NCI-H2107 (cell line): ENCODE measurements around the gene DNTT.

ENCODE experiments used
- DNase-seq: peaks from one replicate; lab custom pipeline; 2025; lab: John Stamatoyannopoulos, UW

The DNTT gene

DNA sequence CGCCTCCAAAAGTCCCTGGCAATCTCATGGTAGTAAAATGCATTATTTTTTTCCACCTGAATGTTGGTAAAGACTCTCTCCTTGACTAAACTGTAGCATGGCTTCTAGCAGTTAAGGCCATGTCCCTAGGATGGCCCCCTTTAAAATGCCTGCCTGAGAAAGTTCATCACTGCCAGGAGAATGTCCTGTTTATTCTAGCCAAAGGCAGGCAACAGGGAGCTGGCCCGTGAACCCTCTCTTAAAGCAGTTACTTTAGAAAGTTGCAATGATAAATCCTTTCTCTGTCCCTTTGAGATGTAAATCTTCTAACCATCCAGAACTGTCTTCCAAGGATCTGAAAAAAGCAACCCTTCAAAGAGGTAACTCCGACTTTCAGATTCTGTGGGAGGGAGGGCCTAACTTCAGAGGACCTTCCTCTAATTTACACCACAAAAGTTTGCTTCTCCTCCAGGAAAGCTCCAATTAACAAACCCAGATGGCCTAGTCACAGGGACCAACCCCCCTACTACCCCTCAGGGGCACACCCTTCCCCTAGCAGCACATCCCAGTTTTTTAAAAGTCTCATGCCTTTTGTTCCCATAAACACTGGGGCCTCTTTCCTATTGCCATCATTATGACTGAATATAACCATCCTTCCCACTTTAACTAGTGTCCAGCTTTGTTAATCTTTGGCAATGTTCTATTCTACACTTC is 5.5 kb downstream of the DNTT start:
- DNase-seq, result no peak

DNA sequence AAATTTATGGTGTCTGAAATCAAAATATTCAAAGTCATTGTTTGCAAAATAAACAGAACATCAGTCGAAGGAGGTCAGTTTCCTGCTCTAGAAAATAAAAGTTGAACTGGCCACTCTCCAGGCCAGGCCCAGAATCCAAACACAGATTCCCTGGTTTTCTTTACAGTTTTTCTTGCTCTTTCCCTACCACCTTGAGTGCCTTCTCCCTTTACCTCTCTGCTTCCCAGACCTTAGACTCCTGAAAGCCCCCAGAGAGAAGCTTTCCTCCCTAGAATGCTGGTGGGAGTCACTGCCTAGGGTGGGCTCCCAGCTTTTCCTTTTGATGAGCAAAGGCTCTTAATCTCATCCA is 6.1 kb downstream of the DNTT start:
- no peak for DNase-seq

DNA sequence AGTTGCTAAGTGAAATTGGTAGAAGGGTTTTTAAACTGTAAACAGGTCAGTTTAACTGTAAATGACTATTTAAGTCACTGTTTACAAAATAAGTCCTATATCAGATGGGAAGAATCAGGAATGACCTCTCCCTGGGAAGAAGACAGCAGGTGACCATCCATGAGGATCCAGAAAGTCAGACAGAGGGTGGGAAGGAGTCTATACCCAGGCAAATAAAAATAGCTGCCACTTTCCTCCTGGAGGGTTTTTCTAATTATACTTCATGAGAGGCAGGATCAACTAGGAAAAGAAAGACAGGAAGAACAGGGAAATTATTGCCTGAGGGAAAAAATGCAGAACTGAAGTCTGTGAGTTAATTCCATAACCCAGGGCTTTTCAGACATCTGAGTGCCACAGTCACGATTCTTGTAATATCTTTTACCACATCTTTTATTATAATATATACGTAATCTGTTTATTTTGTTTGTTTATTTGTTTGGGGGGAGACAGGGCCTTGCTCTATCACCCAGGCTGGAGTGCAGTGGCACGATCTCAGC is 7.0 kb downstream of the DNTT start:
- no peak for DNase-seq

DNA sequence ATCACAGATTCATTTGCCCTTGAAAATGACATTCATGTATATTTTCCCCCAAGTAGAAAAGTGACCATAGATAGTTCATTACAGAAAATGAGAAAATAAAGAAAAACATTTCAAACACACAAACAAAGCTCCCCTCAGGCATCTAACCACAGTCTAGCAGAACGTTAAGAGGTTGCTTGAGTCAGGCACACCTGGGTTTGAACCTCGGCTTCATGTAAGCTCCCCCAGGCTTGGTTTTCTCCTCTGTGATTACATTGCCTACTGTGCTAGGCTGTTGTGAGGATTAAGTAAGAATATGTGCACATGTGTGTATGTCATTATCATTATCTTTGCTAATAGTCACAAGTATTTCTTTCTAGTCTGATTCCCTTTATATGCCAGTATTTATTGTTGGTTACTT is 9.1 kb downstream of the DNTT start:
- DNase-seq, result no peak

DNA sequence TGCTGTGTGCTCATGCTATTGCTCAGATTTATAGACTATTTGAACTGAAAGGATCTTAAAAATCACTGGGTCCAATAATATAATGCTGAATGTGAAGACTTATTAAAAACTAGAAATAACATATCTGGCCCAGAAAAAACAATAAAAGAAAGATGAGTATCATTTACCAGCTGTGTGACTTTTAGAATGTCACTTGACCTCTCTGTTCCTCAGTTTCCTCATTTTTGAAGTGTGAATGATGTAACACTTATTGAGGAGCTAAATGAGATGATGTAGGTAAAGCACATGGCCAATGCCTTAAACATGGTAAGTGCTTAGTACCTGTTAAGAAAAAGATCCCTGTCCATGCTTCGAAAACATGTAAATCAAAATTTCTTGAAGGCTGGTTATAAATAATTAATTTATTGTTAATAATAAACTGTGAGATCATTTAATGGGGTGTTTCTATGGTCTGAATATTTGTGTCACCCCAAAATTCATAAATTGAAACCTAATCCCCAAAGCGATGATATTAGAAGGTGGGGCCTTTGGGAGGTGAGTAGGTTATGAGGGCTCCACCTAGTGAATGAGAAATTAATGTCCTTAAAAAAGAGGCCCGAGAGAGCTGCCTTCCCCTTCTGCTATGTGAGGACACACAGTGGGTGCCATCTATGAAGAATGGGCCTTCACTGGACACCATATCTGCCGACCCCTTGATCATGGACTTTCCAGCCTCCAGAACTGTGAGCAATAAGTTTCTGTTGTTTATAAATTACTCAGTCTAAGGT is 13.0 kb downstream of the DNTT start:
- DNase-seq, result no peak

DNA sequence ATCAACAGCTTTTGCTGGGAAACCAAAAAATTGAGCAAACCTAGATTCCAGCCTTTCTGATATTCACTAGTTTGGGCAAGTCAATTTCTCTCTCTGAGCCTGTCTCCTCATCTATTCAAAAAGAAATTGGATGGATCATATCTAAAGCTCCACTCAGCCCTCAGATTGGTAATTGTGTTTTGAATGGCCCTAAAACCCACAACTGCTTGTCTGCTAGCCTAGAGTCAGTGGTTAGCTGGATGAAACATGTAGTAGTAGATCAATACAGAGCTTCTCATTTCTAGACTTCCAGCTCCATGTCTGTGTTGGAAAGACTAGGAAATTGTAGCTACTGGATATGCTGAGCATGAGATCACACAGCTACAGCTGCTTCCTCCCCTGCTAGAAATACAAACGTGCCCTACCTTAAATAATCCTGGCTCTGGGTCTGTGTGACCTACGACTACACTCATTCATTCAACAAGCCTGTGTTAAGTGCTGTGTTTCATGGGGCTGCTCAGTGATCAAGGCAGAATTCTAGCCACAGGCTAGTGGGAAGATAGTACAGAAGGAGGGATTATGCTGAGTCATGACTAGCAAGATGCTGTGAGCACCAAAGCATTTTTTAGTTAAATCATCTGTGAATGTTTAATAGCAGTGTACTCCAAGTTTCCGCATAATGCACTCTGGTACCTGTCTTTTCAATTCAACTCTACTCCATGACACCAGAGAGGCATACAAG is 15.7 kb downstream of the DNTT start:
- DNase-seq, result no peak

DNA sequence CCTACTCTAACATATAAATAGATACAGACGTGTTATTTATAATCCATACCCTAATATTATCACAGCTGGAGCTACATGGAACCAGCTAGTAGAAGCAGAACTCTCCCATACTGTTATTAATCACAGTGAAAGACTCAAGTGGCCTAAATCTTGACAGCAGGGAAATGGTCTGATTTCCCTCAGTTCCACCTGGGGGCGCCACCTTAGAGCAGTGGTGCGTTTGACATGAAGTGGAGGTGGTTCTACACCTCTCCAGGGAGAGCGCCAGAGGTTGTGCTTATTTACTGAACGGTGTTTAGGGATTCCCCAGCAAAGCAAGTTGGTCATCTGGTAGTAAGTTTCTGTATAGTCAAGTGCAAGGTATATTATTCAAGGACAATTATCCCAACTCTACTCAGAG is 17.6 kb downstream of the DNTT start:
- no peak for DNase-seq

DNA sequence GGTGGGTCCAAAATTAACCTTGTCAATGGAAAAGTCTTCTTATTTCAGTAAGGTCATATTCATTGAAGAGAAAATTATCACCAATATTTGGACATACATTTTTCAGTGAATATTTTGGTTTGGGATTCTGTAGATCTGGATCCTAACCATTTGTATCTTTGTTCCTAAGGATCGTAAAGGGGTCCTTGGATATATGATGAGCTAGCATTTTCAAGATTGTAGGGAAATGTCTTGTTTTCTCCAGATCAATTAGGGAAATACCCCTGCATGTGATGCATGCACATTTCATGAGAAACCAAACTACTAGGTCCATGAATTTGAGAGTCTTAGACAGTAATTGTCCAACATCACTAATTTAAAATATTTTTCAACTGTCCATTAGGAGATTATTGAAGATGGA is 18.0 kb downstream of the DNTT start:
- no peak for DNase-seq

DNA sequence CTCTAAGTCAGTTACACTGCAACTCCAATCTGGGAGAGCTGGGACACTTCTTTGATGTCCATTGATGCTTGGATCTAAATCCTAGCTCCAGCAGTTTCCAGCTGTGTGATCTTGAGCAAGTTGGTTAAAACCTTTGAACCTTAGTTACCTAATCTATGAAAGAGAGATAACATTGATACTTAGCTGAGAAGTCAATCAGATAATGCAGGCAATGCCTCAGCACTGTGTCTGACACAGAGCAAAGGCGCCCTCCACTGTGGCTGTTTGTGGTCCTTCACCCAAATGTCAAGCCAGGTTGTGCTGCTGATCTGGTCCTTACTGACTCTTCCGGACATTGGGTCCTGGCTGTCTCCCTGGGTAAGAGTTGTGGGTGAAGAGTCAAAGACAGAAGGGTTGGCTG is 20.2 kb downstream of the DNTT start:
- DNase-seq, result no peak

DNA sequence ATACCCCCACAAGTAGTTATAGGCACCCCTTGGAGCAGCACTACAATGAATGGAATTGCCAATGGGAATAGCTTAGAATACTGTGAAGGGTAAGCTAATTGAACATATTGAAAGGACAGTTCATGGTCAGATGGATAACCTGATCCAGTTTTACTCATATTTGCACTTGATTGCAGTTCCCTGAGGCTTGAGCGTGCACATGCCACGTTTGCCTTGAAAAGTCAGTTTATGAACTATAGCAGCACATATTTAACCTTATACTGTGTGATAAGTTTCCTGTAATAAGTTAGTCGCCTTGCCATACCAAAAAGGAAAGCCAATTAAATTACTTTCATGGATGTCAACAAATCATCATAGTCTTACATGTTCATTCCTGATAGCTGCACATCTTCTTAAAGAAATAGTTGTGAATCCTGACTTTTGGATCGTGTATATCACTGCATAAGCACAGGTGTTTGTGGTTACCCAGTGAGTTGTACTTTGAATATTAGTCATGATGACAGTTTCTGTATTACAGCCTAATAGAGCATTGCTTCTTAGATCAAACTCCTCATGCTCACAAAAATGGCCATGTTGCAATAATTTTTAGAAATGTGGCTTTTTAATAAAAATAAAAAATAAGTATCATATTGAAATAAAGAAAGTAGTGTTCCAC is 21.6 kb downstream of the DNTT start:
- DNase-seq, result no peak

DNA sequence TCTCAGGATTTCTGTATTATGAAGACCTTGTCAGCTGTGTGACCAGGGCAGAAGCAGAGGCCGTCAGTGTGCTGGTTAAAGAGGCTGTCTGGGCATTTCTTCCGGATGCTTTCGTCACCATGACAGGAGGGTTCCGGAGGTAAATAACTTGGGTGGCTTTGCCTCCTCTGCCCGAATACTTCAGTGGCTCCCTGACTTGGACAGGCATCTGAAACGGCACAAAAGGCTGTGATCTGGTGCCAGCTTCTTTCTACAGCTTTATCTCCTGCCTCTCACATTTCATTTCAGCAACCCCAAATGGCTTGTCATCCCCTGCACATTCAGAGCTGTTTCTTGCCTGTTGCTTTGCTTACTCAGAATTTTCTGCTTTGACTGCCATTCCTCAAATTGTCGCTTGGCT is 23.2 kb downstream of the DNTT start:
- no peak for DNase-seq

DNA sequence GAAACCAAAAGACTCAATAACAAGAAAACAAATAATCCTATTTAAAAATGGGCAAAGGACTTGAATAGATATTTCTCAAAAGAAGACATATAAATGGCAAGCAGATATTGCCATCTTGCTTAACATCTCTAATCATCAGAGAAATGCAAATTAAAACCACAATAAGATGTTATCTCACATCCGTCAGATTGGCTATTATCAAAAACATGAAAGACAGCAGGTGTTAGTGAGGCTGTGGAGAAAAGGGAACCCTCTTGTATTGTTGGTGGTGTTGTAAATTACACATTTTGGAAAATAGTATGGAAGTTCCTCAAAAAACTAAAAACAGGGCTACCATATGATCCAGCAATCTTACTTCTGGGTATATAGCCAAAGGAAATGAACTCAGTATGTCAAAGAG is 28.9 kb downstream of the DNTT start:
- DNase-seq, result no peak

DNA sequence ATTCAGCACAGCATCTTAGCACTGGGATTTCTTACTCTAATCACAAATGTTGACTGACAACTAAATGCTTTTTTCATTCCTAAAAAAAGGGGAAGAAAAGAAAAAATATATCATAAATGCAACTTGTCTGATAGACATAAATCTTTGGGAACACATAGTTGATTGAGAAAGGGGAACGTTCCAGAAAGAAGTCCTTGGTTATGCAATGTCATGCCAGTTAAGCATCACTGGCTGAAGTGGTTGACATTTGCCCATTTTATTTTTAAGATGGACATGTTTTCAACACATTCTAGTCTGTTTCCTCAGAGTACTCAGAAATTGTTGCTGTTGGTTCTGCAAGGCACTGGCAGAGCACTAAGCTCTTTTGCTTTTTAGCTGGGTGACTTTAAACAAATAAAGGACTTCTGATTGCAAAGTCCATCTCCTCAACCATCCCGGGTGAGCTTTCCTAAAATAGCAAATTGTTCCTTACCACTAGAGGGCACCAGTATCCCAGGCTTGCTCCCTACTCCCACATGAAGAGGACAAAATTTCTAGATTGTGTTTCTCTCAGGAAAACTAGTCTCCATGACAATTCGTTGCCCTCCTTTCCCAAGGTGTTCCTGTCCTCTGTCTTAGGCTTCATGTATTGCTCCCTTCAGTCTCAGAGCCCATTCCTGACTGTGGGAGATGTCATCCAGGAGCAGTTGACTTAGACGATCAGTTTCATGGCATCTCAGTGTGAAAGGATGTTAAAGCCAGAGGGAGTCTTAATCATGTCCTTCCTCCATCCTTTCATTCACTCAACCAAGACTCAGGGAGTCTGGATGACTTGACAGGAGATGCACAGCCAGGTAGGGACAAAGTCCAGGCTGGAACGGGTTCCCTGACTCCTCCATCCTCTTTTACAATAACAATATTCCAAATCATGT is 30.6 kb downstream of the DNTT start:
- no peak for DNase-seq

DNA sequence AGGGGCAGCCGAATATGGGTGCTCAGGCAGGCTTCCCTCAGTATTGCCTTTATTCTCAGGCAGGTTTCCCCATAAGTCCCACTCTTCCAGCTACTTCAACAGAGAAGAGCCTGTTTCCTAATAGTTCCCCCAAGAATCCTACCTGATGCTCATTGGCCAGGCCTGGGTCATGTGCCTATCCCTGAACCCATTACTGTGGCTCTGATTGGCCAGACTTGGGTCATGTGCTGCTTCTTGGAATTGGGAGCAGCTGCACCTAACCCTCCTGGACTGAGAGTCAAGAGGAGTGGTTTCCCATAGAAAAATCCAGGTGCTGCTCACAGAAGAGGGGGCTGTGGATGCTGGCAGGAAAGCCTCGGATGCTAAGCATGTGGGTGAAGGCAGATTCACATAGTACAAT is 32.9 kb downstream of the DNTT start:
- no peak for DNase-seq

DNA sequence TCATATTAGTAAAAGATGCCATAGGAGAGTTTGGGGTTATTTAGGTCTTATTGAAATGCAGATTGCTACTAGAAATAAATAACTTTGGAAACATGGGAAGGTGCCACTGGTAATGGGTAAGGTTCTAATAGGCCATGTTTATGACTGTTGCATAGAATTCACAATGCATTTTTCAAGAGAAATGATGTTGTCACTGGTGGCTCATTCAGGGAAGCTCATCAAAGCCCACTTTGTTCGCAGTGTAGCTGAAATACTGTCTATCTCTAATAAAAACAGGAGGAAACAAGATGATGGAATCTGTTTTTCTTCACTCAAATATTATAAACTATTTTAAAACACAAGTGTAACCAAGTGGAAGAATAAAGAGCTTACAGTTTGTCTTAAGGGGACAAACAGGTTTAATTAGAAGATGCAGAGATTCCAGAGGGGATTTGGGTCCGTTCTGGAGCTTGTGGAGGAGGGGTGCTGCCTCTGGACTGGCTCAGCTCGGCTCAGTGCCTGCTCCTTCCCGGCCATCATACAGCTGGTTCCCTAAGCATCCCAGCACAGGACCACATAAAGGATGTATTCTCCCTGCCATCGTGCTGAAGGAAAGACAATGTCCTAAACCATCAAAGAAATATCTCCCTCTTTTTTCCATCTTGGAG is 34.2 kb downstream of the DNTT start:
- no peak for DNase-seq

DNA sequence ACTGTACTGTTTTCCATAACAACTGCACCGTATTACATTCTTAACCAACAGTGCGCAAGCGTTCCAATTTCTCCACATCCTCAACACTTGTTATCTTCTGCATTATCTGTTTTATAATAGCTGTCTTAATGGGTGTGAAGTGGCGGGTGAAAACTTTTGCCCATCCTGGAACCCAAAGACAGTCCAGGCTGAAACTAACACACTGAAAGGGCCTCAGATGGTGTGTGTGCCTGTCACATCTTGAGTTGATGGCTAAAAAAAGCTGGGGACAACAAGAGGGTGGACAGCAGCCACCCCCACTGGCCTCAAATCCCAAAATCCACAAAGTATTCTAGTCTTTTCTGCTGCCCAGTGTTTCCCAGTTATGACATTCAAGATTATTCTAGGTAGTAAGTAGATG is 35.1 kb downstream of the DNTT start:
- DNase-seq, result no peak

DNA sequence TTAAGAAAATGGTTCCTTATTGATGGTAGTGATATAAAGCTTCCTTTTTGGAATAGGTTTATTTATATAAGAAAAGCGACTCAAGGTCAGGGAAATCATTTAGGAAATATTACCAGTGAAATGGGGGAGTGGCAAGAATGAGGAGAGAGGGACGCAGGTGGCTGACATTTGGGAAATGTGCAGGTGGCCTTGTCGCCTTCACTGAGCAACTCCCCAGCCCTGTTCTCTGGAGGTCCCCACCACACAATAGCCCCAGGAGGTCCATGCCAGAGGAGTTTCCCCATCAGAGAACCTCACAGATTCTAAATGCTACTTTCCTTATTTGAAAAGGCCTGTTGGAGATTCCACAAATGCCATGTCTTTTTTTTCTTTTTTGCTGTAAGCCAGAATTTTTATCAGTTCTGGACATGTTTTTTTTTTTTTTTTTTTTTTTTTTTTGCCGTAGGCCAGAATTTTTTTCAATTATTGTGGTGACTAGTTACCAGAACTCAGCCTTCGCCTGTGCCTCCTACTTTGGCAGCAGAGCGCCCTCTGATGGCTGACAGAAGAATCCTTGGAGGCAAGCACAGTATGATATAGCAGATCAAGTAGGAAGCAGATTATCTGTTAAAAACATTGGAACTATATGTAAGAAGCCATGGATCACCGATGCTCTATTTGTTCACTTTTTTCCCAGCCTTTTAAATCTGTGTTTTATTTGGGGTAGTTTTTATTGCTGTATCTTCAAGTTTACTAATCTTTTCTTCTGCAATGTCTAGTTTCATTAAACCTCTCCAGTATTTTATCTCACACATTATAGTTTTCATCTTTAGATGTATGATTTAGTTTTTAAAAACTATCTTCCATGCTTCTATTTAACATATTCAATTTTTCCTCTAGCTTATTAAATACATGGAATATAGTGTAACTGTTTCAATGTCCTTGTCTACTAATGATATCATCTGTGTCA is 36.0 kb downstream of the DNTT start:
- DNase-seq, result no peak

DNA sequence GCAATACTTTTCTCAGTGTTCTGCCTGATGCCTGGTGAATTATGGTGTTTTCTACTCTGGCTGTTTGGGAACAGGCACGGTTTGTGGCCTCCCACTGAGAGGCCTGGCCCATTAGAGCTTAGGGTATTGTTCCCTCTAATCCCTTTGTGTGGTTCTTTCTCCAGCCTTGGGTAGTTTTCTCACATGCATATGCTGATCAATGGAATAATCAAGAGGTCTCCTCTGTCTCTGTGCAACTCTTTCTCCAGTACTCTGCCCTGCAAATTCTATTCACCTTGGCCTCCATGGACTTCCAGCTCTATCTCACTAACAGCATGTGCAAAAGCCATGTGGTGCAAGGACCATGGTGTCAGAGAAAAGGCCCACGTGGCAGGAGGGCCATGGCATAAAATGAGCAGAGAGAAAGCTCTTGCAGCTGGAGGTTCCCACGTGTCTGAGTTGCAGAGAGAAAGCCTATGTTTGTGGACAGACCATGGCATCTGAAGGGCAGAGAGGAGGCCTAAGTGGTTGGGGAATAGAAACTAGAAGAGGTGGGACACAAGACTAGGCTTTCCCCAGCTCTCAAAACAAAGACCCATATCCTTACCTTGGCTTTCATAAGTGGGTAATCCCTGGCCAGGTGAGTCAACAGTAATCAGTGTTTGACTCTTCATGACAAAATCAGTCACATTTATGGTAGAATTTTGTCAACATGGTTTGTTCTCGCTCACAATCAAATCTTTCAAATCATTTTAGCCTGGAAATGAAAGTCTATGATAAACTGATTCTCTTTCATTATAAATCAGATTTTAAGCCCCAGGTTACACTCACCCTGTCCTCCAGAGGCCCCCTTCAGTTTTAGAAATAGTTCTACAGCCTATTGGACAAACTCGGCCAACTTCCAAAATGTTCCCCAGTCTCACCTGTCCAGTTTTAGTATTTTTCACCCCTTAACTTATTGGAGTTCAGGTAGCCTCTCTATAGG is 37.3 kb downstream of the DNTT start:
- DNase-seq, result no peak

DNA sequence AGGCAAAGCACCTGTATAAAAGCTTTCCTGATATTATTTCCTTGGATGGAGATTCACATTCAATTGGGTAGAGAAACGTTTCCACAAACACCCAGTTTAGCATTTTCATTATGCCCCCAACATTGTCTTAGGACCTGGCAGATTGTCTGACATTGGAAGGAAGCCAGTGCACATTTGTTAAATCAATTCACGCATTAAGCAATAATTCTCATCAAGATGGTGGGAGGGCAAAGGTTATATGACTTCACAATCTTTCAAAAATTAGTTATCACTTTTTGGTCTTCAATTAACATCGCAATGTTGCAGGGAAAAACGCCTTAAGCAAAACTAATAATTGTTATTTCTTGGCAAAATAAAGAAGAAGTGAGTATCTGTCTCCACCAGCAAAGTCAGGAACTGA is 38.2 kb downstream of the DNTT start:
- DNase-seq, result no peak
